22Rv1 (cell line): ENCODE data around the gene C1orf94.

ENCODE experiments used
- ZFX ChIP-seq: fragments of 450-650 bp; IDR thresholded peaks from 2 replicates; pipeline ENCODE4 v1.6.1; 2017; ENCODE audit warnings: antibody characterized with exemption, borderline replicate concordance
- TF ChIP-seq, protein P1 (sequence below): fragments of 450-650 bp; IDR thresholded peaks from 2 replicates; pipeline ENCODE4 v1.5.1; 2017; ENCODE audit warnings: mild to moderate bottlenecking

DNA sequence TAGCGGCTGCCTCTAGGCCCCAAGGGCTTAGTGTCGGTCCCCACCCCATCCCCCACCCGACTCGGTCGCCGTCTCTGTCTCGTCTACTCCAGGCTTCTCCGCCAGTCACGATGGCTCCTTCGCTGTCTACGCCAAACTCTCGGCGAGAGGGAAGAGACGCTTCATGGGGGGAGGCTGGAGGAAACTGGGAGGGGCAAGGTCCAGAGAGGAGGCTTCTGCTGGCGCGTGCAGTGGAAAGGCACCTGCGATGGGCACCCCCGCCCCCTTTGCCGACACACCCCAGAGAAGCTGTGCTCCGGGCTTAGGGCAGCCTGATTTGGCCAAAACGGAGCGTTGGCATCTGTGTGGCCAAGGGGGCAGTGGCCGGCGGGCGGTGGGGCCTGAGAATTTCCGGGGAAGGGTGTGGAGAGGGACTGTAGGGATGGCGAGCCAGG, 10.5 kb upstream of the C1orf94 start:
- TF ChIP-seq, protein P1, sequence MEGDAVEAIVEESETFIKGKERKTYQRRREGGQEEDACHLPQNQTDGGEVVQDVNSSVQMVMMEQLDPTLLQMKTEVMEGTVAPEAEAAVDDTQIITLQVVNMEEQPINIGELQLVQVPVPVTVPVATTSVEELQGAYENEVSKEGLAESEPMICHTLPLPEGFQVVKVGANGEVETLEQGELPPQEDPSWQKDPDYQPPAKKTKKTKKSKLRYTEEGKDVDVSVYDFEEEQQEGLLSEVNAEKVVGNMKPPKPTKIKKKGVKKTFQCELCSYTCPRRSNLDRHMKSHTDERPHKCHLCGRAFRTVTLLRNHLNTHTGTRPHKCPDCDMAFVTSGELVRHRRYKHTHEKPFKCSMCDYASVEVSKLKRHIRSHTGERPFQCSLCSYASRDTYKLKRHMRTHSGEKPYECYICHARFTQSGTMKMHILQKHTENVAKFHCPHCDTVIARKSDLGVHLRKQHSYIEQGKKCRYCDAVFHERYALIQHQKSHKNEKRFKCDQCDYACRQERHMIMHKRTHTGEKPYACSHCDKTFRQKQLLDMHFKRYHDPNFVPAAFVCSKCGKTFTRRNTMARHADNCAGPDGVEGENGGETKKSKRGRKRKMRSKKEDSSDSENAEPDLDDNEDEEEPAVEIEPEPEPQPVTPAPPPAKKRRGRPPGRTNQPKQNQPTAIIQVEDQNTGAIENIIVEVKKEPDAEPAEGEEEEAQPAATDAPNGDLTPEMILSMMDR: no peak
- no peak for TF ChIP-seq ZFX
